ENCODE measurements around the gene YY1AP1.
"Not testable (repeated sequence)": the region's sequence is repeated elsewhere in the genome, so short reads cannot be mapped to it uniquely, and the experiment has no call there.

YY1AP1 gene

GRCh38 chr1:155688324-155689080 lies at the start of gene YY1AP1:
TSS of gene YY1AP1 (minus strand) at chr1:155688774. CDS start at chr1:155680436, 8,338 bp downstream.
- peak; percentile 66 for DNase-seq (ENCODE audit: low read depth)
- peak within 1 kb of the TSS; percentile 68 for H3K4me3 ChIP-seq (ENCODE audit: low read depth, low read length)
- no peak for TF ChIP-seq CTCF (IDR thresholded peaks at IDR 0.05; ENCODE audit: low read depth, low read length, missing control alignments)

- DNase-seq (ENCODE audit: low read depth): no peak
- peak; percentile 75 for TF ChIP-seq CTCF (IDR thresholded peaks at IDR 0.05; ENCODE audit: low read depth, low read length, missing control alignments)
- H3K4me3 ChIP-seq (ENCODE audit: low read depth, low read length): no peak overlapping the region
These were observed 40.7 kb upstream of the YY1AP1 start for GRCh38 chr1:155729031-155729898.

DNA sequence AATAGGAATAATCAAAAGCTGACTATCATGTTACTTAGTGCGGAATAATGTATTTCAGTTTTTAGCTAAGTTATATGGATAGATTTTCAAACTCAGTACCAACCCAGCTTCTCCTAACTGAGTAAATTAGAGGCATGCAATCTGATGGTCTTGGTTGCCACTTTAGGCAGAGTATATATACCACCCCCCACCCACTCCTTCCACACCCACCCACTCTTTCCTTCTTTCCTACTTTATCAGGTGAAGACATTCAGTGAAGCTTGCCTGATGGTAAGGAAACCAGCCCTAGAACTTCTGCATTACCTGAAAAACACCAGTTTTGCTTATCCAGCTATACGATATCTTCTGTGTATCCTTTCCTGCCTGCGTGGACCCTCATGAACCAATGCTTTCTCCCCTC lies 36.6 kb upstream of the YY1AP1 start:
- no peak for TF ChIP-seq CTCF (IDR thresholded peaks at IDR 0.05; ENCODE audit: low read depth, low read length, missing control alignments)
- H3K4me3 ChIP-seq (ENCODE audit: low read depth, low read length): no peak overlapping the region
- no peak for DNase-seq (ENCODE audit: low read depth)

- no peak overlapping the region for H3K4me3 ChIP-seq (ENCODE audit: low read depth, low read length)
- no peak for TF ChIP-seq CTCF (IDR thresholded peaks at IDR 0.05; ENCODE audit: low read depth, low read length, missing control alignments)
- DNase-seq (ENCODE audit: low read depth): no peak
These were observed 31.1 kb upstream of the YY1AP1 start for GRCh38 chr1:155719703-155720102.

DNA sequence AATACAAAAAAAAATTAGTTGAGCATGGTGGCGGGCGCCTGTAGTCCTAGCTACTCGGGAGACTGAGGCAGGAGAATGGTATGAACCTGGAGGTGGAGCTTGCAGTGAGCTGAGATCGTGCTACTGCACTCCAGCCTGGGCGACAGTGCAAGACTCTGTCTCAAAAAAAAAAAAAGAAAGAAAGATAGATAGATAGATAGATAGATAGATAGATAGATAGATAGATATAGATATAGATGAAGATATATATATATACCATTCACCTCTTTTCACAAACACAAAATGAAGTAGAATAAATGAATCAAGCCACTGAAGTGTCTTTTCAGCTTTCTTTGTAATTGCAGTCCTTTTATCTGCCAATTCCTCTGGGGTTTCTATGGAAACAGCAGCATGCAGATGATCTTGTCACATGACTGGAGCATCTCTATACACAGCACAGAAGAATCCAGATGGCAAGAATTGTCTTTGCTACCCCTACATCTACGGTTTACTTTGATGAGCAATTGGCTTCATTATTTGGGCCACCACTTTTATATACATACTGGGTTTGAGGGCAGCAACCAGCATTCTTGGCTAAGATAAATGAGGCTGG lies 30.0 kb upstream of the YY1AP1 start:
- not testable (repeated sequence) for DNase-seq (ENCODE audit: low read depth); H3K4me3 ChIP-seq (ENCODE audit: low read depth, low read length)

DNA sequence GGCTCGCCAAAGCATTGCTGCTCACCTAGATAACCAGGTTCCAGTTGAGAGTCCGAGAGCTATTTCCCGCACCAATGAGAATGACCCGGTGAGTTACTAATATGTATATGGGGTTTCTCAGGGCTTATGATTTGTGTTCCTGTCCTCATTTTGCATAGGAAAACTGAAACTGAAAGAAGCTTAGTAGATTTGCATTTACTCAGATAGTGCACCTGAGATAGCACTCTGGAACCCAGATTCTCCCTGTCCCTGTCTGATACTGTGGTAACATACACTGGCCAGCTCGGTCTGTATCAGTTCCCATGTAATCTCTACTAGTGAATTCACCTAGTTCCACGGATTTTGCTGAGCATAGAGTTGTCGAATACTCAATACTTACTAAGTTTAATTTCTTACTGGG lies 28.5 kb upstream of the YY1AP1 start:
- DNase-seq (ENCODE audit: low read depth): peak; percentile 49
- no peak for TF ChIP-seq CTCF (IDR thresholded peaks at IDR 0.05; ENCODE audit: low read depth, low read length, missing control alignments)
- no peak overlapping the region for H3K4me3 ChIP-seq (ENCODE audit: low read depth, low read length)

DNA sequence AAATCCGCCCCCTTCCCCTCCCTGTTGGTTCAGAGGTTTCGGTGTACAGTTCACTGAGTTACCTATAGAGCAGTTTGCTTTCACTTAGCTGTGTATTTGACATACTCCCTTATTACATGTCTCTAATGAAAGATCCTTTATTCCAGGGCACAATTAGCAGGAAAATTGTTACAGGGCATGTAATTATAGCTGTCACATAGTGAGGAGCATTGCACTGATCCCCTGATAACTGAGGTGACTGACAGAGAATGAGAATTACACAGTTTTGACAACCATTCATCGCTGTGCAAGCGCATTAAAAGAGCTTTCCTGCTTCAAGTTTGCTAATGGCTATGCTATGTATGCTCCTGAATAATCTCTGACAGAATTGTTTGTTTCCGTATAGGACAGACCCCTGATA lies 27.2 kb upstream of the YY1AP1 start:
- no peak overlapping the region for H3K4me3 ChIP-seq (ENCODE audit: low read depth, low read length)
- no peak for TF ChIP-seq CTCF (IDR thresholded peaks at IDR 0.05; ENCODE audit: low read depth, low read length, missing control alignments)
- DNase-seq (ENCODE audit: low read depth): no peak

DNA sequence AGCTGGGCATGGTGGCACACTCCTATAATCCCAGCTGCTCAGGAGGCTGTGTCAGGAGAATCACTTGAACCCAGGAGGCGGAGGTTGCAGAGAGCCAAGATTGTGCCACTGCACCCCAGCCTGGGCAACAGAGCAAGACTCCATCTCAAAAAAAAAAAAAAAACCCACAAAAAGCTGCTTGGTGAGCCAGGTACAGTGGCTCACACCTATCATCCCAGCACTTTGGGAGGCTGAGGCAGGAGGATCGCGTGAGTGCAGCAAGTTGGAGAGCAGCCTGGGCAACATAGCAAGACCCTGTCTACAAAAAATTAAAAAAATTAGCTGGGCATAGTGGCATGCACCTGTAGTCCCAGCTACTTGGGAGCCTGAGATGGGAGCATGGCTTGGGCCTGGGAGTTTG lies 26.5 kb upstream of the YY1AP1 start:
- DNase-seq (ENCODE audit: low read depth); H3K4me3 ChIP-seq (ENCODE audit: low read depth, low read length): not testable (repeated sequence)

Measured in GM12864 (cell line).